Midbrain (tissue), 1 donor: Measurements from ENCODE around the gene KCNK7.
"Not testable (repeated sequence)": the region's sequence is repeated elsewhere in the genome, so short reads cannot be mapped to it uniquely, and the experiment has no call there.

Experiments
- DNase-seq: peaks from one replicate; lab custom pipeline; 2025; lab: John Stamatoyannopoulos, UW

The KCNK7 gene

DNA sequence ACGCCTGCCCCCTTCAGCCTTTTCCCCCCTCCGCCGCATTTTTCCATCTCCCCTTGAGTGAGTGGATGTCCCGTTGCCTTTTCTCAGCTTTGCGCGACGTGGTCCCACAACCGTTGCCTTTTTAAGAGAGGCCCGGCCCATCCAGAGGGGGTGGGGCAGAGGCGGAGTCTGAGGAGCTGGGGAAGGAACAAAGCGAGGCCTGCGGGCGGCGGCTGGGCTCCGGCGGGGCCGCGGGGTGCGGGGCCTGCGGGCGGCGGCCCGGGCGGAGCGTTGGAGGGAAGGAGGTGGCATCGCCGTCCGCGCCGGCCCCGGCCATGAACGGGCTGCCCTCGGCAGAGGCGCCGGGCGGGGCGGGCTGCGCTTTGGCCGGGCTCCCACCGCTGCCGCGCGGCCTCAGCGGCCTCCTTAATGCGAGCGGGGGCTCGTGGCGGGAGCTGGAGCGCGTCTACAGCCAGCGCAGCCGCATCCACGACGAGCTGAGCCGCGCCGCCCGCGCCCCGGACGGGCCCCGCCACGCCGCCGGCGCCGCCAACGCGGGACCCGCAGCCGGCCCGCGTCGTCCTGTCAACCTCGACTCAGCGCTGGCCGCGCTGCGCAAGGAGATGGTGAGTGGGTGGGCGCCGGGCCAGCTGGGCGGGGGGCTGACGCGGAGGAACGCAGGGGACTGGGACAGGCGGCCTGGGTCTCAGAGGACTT is 23.1 kb downstream of the KCNK7 start, which contains the start of gene FAM89B:
FAM89B (plus strand) TSS at position 183 of the 696 bp plus-strand sequence; CDS start at position 315, 132 bp downstream.
- DNase-seq = peak; percentile 86

GRCh38 chr11:65571940-65572339 is 23.7 kb downstream of the KCNK7 start:
- no peak for DNase-seq

- no peak for DNase-seq
These were observed 24.2 kb downstream of the KCNK7 start for GRCh38 chr11:65571420-65571819.

- peak; percentile 99 for DNase-seq
These were observed 25.4 kb downstream of the KCNK7 start, which contains the start of gene ZNRD2 for GRCh38 chr11:65569973-65570918. Gene ZNRD2, plus strand, starts transcription at chr11:65570477. Its CDS starts 15 bp downstream, at chr11:65570492.

DNA sequence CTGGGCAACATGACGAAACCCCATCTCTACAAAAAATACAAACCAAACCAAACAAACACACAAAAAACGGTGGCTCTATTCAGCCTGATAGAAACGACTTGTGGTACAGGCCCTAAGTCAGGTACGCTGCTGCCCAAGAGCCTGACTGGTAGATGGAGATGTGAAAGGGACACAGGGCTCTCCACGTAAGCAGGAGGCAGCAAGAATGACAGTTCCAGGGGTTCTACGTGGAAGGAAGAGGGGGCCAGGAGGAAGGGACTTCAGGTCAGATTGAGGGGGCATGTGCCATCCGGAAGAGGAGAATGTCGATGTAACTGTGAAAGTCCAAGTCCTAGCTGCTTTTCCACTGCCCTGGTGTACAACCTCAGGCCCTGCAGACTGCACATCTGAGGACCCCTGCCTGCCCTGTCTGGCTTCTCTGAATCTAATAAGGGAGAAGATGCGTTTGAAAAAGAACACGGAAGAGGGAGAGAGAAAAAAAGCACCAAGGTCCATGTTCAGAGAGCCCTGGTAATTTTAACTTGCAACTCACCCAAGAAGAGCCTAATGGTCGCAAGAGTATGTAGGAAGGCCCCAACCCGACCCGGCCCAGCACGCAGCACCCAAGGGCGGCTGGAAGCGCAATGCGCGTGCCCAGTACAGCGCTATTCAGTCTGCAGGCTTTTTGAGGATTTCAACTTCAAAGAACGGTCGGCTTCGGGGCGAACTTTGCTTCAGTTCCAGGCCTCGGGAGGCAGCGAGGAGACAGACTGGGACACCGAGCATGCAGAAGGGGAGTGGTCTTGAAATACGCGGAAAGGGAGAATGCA is 26.2 kb downstream of the KCNK7 start:
- no peak for DNase-seq

GRCh38 chr11:65565624-65566453 is 29.8 kb downstream of the KCNK7 start:
- DNase-seq = no peak

GRCh38 chr11:65564879-65565559 is 30.6 kb downstream of the KCNK7 start:
- not testable (repeated sequence) for DNase-seq

DNA sequence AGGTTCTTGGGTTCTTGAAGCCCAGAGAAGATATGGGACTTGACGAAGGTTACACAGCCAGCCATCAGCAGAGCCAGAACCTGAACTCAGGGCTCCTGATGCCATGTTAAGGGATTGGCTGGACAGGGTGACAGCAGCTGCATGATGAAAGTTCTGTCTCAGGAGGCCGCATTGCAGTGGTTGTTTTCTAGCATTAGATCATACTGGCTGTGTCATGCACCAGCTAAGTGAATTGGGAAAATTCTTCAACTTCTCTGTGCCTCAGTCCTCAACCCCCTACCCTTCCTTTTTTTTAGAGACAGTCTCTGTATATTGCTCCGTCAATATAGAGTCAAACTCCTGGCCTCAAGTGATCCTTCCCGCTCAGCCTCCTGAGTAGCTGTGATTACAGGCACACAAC is 32.0 kb downstream of the KCNK7 start:
- DNase-seq = no peak

DNA sequence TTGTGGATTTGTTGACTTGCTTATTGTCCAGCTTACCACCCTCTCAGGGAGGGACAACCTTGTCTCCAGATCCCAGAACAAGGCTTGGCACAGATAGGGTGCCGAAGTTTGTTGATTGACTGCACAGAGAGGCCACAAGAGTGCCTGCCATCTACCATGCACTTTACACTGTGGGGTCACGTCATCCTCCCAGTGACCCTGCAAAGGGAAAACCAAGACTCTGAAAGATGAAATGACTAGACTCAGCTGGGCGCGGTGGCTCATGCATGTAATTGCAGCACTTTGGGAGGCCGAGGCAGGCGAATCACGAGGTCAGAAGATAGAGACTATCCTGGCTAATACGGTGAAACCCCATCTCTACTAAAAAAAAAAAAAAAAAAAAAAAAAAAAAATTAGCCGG is 32.8 kb downstream of the KCNK7 start:
- DNase-seq = no peak

DNA sequence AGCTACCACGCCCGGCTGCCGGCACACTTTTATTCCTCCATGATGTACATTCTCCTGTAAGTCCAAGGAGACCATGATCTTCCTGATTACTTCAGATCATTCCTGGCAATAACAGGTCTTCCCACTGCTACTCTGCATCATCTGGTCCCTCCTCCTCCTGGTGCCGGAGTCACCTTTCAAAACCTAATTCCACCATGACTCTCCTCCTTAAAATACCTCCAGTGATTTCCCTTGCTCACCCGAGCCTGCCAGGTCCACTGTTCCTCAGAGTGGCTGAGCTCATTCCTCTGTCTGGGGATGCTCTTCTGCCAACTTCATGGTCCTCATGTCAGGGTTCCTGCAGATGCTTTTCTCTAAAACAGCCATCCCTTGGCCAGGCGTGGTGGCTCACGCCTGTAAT is 33.6 kb downstream of the KCNK7 start:
- no peak for DNase-seq

DNA sequence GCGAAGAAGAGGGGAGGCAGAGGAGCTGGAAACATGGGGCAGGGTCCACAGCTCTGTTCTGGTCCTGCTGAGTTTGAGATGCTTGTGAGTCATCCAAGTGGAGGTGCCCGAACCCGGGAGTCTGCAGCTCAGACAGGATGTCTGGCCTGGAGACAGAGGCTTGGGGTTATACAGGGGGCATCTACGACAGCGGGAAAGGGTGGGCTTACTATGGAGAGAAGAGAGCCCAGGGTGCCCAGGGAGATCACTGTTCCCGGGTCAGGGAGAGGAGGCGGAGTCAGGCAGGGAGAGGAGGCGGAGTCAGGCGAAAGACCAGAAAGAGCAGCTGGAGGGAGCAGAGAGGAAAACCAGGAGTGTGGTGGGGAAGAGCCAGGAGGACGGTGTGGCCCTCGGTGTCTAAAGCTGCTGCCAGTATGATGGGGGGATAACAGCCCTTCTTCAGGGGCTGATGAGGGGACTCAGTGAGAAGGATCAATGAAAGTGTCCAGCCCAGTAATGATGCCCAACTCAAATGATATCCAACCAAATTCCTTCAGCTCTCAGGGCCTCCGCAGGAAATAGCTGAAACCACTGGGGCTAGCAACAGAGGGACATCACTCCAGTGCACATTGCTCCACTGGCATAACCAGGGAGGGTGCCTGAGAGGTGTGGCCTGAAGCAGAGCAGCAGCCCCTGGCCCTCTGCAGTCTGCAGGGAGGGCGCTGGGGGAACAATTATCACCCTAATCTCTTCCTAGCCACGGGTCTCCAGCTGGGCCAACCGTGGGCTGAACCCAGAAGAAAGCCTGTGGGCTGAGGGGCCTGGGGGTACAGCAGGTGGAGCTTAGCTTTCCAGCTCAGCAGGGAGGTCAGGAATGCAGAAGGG is 34.8 kb downstream of the KCNK7 start:
- peak; percentile 22 for DNase-seq

DNA sequence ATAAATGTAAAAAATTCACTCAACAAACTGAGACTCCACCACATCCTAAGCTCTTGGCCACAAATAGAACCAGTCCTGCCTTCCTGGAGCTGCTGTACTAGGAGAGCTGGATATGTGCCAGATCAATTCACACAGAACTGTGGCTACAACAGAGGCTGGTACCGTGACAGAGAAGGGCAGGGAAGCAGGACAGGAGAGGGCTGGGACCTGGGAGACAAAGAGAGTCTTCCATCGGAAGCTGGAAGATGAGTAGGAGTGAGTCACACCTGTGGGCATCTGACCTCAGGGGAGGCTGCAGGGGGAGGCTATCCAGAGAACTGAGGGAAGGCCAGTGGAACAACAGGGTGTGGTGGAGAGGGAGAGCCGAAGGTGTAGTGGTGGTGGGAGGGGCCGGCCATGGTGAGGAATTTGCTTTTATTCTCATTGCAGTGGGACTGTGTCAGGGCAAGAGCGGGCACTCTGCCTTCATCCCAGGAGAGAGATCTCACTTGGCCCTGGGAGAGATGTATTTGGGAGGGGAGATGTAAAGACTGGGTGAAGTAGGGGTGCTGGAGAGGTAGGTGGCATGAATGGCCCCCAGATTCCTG is 35.6 kb downstream of the KCNK7 start:
- DNase-seq = peak; percentile 24

GRCh38 chr11:65559535-65559934 is 36.1 kb downstream of the KCNK7 start:
- no peak for DNase-seq

DNA sequence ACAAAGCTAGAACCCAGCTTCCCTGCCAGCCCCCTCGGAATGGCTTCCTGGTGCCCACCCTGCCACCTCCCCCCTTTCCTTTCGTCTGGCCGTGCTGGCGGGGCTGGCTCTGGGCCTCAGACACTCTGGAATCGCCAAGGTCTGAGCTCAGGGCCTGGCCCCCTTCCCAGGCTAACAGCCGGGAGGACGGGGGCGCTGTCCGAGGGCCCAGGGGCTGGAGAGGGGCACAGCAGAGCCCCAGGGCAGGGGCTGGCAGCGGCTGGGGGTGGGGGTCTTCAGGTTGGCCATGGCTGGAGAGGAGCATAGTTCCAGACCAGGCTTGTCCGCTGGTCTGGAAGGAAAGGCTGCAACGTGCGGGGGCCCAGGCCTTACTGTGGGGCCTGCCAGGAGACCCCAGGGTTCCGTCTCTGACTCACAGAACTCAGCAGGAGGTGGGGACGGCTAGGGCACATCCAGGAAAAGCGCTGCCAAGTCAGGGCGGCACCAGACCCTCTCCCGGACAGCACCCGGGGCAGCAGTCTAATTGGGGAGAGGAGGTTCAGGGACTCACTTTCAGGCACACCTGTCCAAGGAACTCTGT is 36.6 kb downstream of the KCNK7 start:
- DNase-seq = peak; percentile 67

DNA sequence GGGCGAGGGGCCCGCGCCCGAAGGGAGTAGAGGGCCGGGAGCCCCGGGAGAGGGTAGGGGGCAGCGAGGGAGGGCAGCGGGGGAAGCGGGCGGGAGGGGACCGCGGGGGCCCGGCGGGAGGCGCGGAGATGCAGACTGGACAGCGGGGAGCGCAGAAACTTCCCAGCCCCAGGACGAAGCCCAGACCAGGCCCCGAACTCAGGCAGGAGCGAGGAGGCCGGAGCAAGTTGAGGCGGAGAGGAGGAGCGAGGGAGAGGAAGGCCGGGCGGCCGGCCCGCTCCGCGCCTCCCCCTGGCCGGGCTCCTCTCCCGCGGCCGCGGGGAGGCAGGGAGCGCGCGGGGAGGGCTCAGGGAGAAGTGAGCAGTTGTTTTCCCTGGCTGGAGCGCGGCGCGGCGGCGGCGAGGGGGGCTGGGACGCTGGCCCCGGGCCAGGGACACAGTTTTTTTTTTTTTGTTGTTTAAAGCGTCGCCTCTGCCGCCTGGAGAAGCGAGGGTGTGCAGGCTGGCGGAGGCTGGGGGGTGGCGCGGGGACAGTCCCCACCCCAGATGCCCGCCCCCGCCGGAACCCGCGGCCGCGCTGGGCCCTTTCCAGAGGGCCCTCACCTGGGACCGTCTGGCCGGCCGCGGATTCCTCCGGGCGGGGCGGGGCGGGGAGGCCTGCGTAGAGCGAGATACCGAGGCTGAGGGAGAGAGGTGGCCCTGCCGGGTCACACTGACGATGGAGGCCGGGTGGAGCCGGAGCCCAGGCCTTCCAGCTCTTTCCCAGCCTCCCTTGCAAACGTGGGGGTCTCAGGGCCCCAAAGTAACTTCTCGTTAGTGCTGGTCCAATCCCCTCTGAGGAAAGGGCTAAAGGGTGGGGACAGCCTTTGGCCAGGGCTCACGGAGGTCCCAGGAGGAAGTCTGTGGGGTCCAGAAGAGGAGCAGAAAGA is 37.3 kb downstream of the KCNK7 start, which contains the start of gene LTBP3:
LTBP3 (minus strand) TSS at position 358 of the 928 bp plus-strand sequence. CDS start 400 bp downstream, outside the sequence.
- peak; percentile 89 for DNase-seq

GRCh38 chr11:65557280-65558001 is 38.2 kb downstream of the KCNK7 start:
- no peak for DNase-seq
